IMR-90 (cell line): ENCODE measurements around the gene VWA7. TPM values are rescaled to one million over a fixed set of nuclear protein-coding genes. Genes with fewer than 3 reads are reported as not detected.

Source experiments
- ATAC-seq: fragments of 200-7000 bp; cut with Tn5 transposase; 2 replicates; pipeline ENCODE4 v1.9.1; 2020; ENCODE audit warnings: low read depth, mild to moderate bottlenecking, moderate library complexity
- BruUV-seq: library from RNA; stranded (reverse); fragments of 400-500 nt; replicated peaks from 2 replicates; lab custom pipeline; 2021; lab: Mats Ljungman, UMichigan
- CTCF ChIA-PET: fragments of 300-600 bp; formaldehyde crosslinking; extraction: SDS; loops from one replicate; lab custom pipeline; 2021; ENCODE audit warnings: antibody characterized with exemption; lab: Yijun Ruan, JAX
- POLR2A ChIA-PET: fragments of 300-600 bp; sonication (Branson Sonifier 250); formaldehyde crosslinking; loops from one replicate; lab custom pipeline; 2022; ENCODE audit warnings: antibody characterized with exemption; ENCODE audit not compliant: unreplicated experiment; lab: Charles Lee
- DNase-seq: peaks from one replicate; pipeline ENCODE4 v3.0.0; 2013
- H2AFZ ChIP-seq: replicated peaks from 2 replicates; pipeline ENCODE3; 2013; ENCODE audit warnings: low read length, mild to moderate bottlenecking; ENCODE audit not compliant: poor library complexity
- H2AK5ac ChIP-seq: 2 replicates; pipeline ENCODE4 v1.6.1; 2013; ENCODE audit warnings: low read depth, low read length, inconsistent platforms
- H2AK9ac ChIP-seq: replicated peaks from 2 replicates; pipeline ENCODE3; 2013; ENCODE audit warnings: mild to moderate bottlenecking, low read depth, low read length, moderate library complexity; ENCODE audit not compliant: poor library complexity
- H2BK120ac ChIP-seq: 2 replicates; pipeline ENCODE4 v1.6.1; 2013; ENCODE audit warnings: low read depth, low read length, inconsistent platforms
- H2BK15ac ChIP-seq: 3 replicates; pipeline ENCODE4 v1.6.1; 2013; ENCODE audit warnings: low read depth, low read length, inconsistent platforms
- H2BK20ac ChIP-seq: 2 replicates; pipeline ENCODE4 v1.6.1; 2013; ENCODE audit warnings: low read depth, mild to moderate bottlenecking, inconsistent platforms, low read length, moderate library complexity
- H2BK5ac ChIP-seq: 2 replicates; pipeline ENCODE4 v1.6.1; 2013; ENCODE audit warnings: mild to moderate bottlenecking, low read depth, low read length, inconsistent platforms; ENCODE audit not compliant: poor library complexity, severe bottlenecking
- H3K14ac ChIP-seq: replicated peaks from 2 replicates; pipeline ENCODE4 v1.6.1; 2013; ENCODE audit warnings: low read depth, low read length, inconsistent platforms
- H3K18ac ChIP-seq: 2 replicates; pipeline ENCODE4 v1.6.1; 2013; ENCODE audit warnings: low read depth, low read length, control low read depth
- H3K23ac ChIP-seq: 2 replicates; pipeline ENCODE4 v1.6.1; 2013; ENCODE audit warnings: low read depth, low read length, inconsistent platforms
- H3K27ac ChIP-seq: 2 replicates; pipeline ENCODE4 v1.5.1; 2013; ENCODE audit warnings: mild to moderate bottlenecking, control low read depth, low read length; ENCODE audit not compliant: insufficient read depth
- H3K27me3 ChIP-seq: 2 replicates; pipeline ENCODE4 v1.6.1; 2013; ENCODE audit warnings: low read length; ENCODE audit not compliant: control insufficient read depth, insufficient read depth
- H3K36me3 ChIP-seq: 2 replicates; pipeline ENCODE4 v1.6.1; 2013; ENCODE audit warnings: low read length, mixed read lengths; ENCODE audit not compliant: control insufficient read depth, insufficient read depth
- H3K4ac ChIP-seq: 2 replicates; pipeline ENCODE4 v1.6.1; 2013; ENCODE audit warnings: low read depth, low read length, inconsistent platforms
- H3K4me1 ChIP-seq: 2 replicates; pipeline ENCODE4 v1.6.1; 2013; ENCODE audit warnings: low read length, mixed read lengths; ENCODE audit not compliant: control insufficient read depth, insufficient read depth
- H3K4me2 ChIP-seq: 2 replicates; pipeline ENCODE4 v1.6.1; 2013; ENCODE audit warnings: low read depth, mild to moderate bottlenecking, control low read depth, low read length, moderate library complexity
- H3K4me3 ChIP-seq: 2 replicates; pipeline ENCODE4 v1.5.1; 2013; ENCODE audit warnings: low read depth, mild to moderate bottlenecking, control low read depth, low read length, moderate library complexity; ENCODE audit not compliant: insufficient read depth
- H3K56ac ChIP-seq: 2 replicates; pipeline ENCODE4 v1.6.1; 2013; ENCODE audit warnings: low read length, inconsistent platforms; ENCODE audit not compliant: insufficient read depth; ENCODE audit errors: extremely low read depth
- H3K79me1 ChIP-seq, 2 experiments: 2 replicates each; pipeline ENCODE4 v1.6.1; 2013; ENCODE audit warnings: low read length in 2 of 2, inconsistent platforms in 1 of 2, low read depth in 1 of 2
- H3K9ac ChIP-seq: 2 replicates; pipeline ENCODE4 v1.6.1; 2013; ENCODE audit warnings: low read depth, low read length, control low read depth
- H3K9me1 ChIP-seq: 2 replicates; pipeline ENCODE4 v1.6.1; 2013; ENCODE audit warnings: low read length, inconsistent platforms; ENCODE audit not compliant: insufficient read depth
- H3K9me3 ChIP-seq: 2 replicates; pipeline ENCODE4 v1.6.1; 2013; ENCODE audit warnings: low read length; ENCODE audit not compliant: control insufficient read depth, insufficient read depth
- H4K20me1 ChIP-seq: 2 replicates; pipeline ENCODE4 v1.6.1; 2013; ENCODE audit warnings: low read length, inconsistent platforms; ENCODE audit not compliant: insufficient read depth
- H4K5ac ChIP-seq: 2 replicates; pipeline ENCODE4 v1.6.1; 2013; ENCODE audit warnings: mild to moderate bottlenecking, low read depth, low read length, control low read depth
- H4K8ac ChIP-seq, 2 experiments: 2 replicates each; pipeline ENCODE4 v1.6.1; 2013; ENCODE audit warnings: low read depth in 2 of 2, low read length in 2 of 2, control low read depth in 1 of 2, inconsistent platforms in 1 of 2
- H4K91ac ChIP-seq: 2 replicates; pipeline ENCODE4 v1.6.1; 2013; ENCODE audit warnings: low read depth, low read length, inconsistent platforms; ENCODE audit not compliant: insufficient read depth
- BHLHE40 ChIP-seq: fragments of 150-350 bp; IDR thresholded peaks from 2 replicates; pipeline ENCODE4 v1.6.1; 2016; ENCODE audit warnings: mild to moderate bottlenecking, low read depth, low read length
- CEBPB ChIP-seq: IDR thresholded peaks from 2 replicates; pipeline ENCODE4 v1.6.1; 2012; ENCODE audit warnings: low read depth, low read length, improper control_type of control experiment
- CHD1 ChIP-seq: IDR thresholded peaks from 2 replicates; pipeline ENCODE4 v1.6.1; 2012; ENCODE audit warnings: low read depth, low read length, improper control_type of control experiment
- FOS ChIP-seq: fragments of 150-350 bp; IDR thresholded peaks from 2 replicates; pipeline ENCODE4 v1.6.1; 2016; ENCODE audit warnings: low read depth, low read length
- MAFK ChIP-seq: IDR thresholded peaks from 2 replicates; pipeline ENCODE4 v1.6.1; 2012; ENCODE audit warnings: low read depth, low read length, improper control_type of control experiment
- MAZ ChIP-seq: IDR thresholded peaks from 2 replicates; pipeline ENCODE4 v1.6.1; 2012; ENCODE audit warnings: low read depth, mild to moderate bottlenecking, low read length, improper control_type of control experiment, moderate library complexity, borderline replicate concordance
- MXI1 ChIP-seq: IDR thresholded peaks from 2 replicates; pipeline ENCODE4 v1.6.1; 2012; ENCODE audit warnings: low read depth, mild to moderate bottlenecking, low read length, moderate library complexity, borderline replicate concordance
- NFE2L2 ChIP-seq: fragments of 150-350 bp; IDR thresholded peaks from 2 replicates; pipeline ENCODE4 v1.6.1; 2016; ENCODE audit warnings: low read depth, mild to moderate bottlenecking, low read length
- POLR2A ChIP-seq: IDR thresholded peaks from 2 replicates; pipeline ENCODE4 v1.6.1; 2012; ENCODE audit warnings: mild to moderate bottlenecking, low read depth, low read length
- RAD21 ChIP-seq: IDR thresholded peaks from 2 replicates; pipeline ENCODE4 v1.6.1; 2012; ENCODE audit warnings: low read length, improper control_type of control experiment
- RFX5 ChIP-seq: IDR thresholded peaks from 2 replicates; pipeline ENCODE4 v1.8.0; 2012; ENCODE audit warnings: low read depth, mild to moderate bottlenecking, low read length, moderate library complexity
- SMC3 ChIP-seq: fragments of 150-350 bp; IDR thresholded peaks from 2 replicates; pipeline ENCODE4 v1.6.1; 2016; ENCODE audit warnings: low read depth, mild to moderate bottlenecking, antibody characterized with exemption, low read length, moderate library complexity
- WGBS, 2 experiments: methylation state at CpG; one replicate each; pipeline versions ENCODE4 v1.1.5 to v1.1.7; 2013; ENCODE audit warnings: missing lambda C conversion rate in 2 of 2; ENCODE audit not compliant: insufficient read length in 1 of 2; ENCODE audit errors: extremely low coverage in 2 of 2; 5-methylcytosine and 5-hydroxymethylcytosine counted together
- dilution Hi-C: fragments of 300-500 bp; cut with HindIII; formaldehyde crosslinking; loops from one replicate; pipeline ENCODE4 v1.14.3; 2018; ENCODE audit warnings: low sequenced_read_pairs; ENCODE audit not compliant: unreplicated experiment
- in situ Hi-C: fragments of 300-500 bp; cut with MboI; formaldehyde crosslinking; loops from 3 replicates; pipeline ENCODE4 v1.14.3; 2019; ENCODE audit warnings: low sequenced_read_pairs, inconsistent platforms, mixed read lengths
- intact Hi-C: fragments of 100-400 bp; cut with micrococcal nuclease; formaldehyde crosslinking; loops from 2 replicates; pipeline ENCODE4 v1.10.0; 2022
- polyA plus RNA-seq, 3 experiments: library from polyadenylated mRNA; depleted of rRNA; stranded (reverse); fragments of >200 nt; gene quantifications; 2 replicates each; pipeline ENCODE4 v1.2.3, GENCODE V29; 2012; ENCODE audit warnings: low replicate concordance in 1 of 3
- total RNA-seq: library from RNA; depleted of rRNA; stranded (reverse); fragments of >200 nt; gene quantifications from 2 replicates; pipeline ENCODE4 v1.2.3, GENCODE V29; 2012
- TF ChIP-seq, protein P1 (sequence below): fragments of 150-350 bp; IDR thresholded peaks from 2 replicates; pipeline ENCODE4 v1.6.1; 2016; ENCODE audit warnings: low read depth, mild to moderate bottlenecking, low read length, moderate library complexity, borderline replicate concordance
- TF ChIP-seq, protein P2 (sequence below): fragments of 150-350 bp; IDR thresholded peaks from 2 replicates; pipeline ENCODE4 v1.6.1; 2017; ENCODE audit warnings: mild to moderate bottlenecking, antibody characterized with exemption, low read length, low read depth
- TF ChIP-seq, protein P3 (sequence below): conservative IDR thresholded peaks from 2 replicates; pipeline ENCODE4 v1.5.1; 2012; ENCODE audit warnings: mild to moderate bottlenecking, low read depth, low read length, improper control_type of control experiment

VWA7 gene
- total and polyA plus RNA-seq, 2 of the 4 experiments (the other 2 are of a cell fraction) = under 0.01 to 1.4 TPM

DNA sequence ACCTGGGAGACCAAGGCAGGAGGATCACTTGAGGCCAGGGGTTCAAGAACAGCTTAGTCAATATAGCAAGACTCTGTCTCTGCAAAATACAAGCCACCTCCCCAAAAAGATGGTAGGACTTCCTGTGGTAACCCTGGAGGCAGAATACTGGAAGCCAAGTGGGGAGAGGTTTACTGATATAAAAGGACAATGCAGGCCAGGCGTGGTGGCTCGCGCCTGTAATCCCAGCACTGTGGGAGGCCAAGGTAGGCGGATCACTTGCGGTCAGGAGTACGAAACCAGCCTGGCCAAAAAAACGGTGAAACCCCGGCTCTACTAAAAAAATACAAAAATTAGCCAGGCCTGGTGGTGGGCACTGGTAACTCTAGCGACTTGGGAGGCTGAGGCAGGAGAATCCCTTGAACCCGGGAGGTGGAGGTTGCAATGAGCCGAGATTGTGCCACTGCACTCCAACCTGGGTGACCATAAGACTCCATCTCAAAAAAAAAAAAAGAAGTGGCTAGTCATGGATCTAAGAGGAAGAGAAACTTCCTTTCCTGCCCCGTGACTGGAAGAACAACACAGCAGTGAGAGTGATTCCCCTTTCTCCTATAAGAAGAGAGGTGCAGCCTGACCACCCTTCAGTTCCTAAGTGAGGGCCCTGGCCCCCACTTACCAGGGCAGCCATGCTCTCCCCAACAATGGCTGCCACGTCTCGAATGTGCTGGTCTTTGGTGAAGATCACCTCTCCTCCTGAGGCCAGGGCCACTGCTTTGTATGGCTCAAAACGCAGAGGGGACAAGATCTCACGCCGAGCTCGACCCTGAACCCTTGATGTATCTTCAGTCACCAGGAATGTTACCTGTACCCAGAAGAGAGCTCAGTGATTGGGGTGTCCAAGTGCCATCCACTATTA is 8.5 kb downstream of the VWA7 start:
- H3K14ac ChIP-seq = no peak overlapping the region
- H3K27me3 ChIP-seq = no peaks in the 10 kb centered on the region
- H4K8ac ChIP-seq = no peak overlapping the region
- WGBS, 2 experiments = 87% methylated on average over 9 of the region's 18 CpGs; no CpG with 5 or more reads in 1 of the 2 experiments
- H2BK20ac ChIP-seq = no peak overlapping the region
- H3K56ac ChIP-seq = no peak overlapping the region
- in situ Hi-C loops = no loop called here
- no peak overlapping the region for H3K4me2 ChIP-seq
- H3K79me1 ChIP-seq = no peaks in the 10 kb centered on the region
- H3K36me3 ChIP-seq = no peaks in the 10 kb centered on the region
- H2BK120ac ChIP-seq = no peak overlapping the region
- no peak overlapping the region for H3K9ac ChIP-seq
- H3K4me3 ChIP-seq = no peak overlapping the region
- H3K9me3 ChIP-seq = no peaks in the 10 kb centered on the region
- no peak overlapping the region for H3K4ac ChIP-seq
- no peak overlapping the region for H4K91ac ChIP-seq
- POLR2A ChIA-PET = no interaction called here
- H4K20me1 ChIP-seq = no peaks in the 10 kb centered on the region
- H2BK15ac ChIP-seq = no peak overlapping the region
- no peak for ATAC-seq
- no peak overlapping the region for H2AK5ac ChIP-seq
- CTCF ChIA-PET = interaction anchor here (1.3 to 1.6 kb wide), 2 partner anchors 16 to 18 kb away, joined by 3 to 5 read pairs; no protein-coding TSS in a partner anchor
- H3K18ac ChIP-seq = no peak overlapping the region
- dilution Hi-C loops = no loop called here
- no peak overlapping the region for H2AK9ac ChIP-seq
- no peak overlapping the region for H2AFZ ChIP-seq
- no peak overlapping the region for H3K23ac ChIP-seq
- intact Hi-C loops = no loop called here
- H3K4me1 ChIP-seq = peaks cover 1% of the 10 kb centered on the region; the same call in 1 of the 2 replicates
- DNase-seq = no peak
- H3K9me1 ChIP-seq = peaks cover 6% of the 10 kb centered on the region
- no TSS peak for BruUV-seq
- H3K27ac ChIP-seq = no peak overlapping the region
- no peak overlapping the region for H4K5ac ChIP-seq
- no peak overlapping the region for H2BK5ac ChIP-seq
- TF ChIP-seq BHLHE40 = no peak
- TF ChIP-seq CEBPB = no peak
- no peak for TF ChIP-seq MXI1
- no peak for TF ChIP-seq RAD21
- no peak for TF ChIP-seq POLR2A
- TF ChIP-seq, protein P1, sequence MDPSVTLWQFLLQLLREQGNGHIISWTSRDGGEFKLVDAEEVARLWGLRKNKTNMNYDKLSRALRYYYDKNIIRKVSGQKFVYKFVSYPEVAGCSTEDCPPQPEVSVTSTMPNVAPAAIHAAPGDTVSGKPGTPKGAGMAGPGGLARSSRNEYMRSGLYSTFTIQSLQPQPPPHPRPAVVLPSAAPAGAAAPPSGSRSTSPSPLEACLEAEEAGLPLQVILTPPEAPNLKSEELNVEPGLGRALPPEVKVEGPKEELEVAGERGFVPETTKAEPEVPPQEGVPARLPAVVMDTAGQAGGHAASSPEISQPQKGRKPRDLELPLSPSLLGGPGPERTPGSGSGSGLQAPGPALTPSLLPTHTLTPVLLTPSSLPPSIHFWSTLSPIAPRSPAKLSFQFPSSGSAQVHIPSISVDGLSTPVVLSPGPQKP = no peak
- TF ChIP-seq, protein P2, sequence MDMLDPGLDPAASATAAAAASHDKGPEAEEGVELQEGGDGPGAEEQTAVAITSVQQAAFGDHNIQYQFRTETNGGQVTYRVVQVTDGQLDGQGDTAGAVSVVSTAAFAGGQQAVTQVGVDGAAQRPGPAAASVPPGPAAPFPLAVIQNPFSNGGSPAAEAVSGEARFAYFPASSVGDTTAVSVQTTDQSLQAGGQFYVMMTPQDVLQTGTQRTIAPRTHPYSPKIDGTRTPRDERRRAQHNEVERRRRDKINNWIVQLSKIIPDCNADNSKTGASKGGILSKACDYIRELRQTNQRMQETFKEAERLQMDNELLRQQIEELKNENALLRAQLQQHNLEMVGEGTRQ = no peak
- no peak for TF ChIP-seq FOS
- no peak for TF ChIP-seq CHD1
- no peak for TF ChIP-seq MAFK
- TF ChIP-seq MAZ = no peak
- TF ChIP-seq, protein P3, sequence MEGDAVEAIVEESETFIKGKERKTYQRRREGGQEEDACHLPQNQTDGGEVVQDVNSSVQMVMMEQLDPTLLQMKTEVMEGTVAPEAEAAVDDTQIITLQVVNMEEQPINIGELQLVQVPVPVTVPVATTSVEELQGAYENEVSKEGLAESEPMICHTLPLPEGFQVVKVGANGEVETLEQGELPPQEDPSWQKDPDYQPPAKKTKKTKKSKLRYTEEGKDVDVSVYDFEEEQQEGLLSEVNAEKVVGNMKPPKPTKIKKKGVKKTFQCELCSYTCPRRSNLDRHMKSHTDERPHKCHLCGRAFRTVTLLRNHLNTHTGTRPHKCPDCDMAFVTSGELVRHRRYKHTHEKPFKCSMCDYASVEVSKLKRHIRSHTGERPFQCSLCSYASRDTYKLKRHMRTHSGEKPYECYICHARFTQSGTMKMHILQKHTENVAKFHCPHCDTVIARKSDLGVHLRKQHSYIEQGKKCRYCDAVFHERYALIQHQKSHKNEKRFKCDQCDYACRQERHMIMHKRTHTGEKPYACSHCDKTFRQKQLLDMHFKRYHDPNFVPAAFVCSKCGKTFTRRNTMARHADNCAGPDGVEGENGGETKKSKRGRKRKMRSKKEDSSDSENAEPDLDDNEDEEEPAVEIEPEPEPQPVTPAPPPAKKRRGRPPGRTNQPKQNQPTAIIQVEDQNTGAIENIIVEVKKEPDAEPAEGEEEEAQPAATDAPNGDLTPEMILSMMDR = no peak
- TF ChIP-seq NFE2L2 = no peak
- no peak for TF ChIP-seq RFX5
- TF ChIP-seq SMC3 = no peak
